NK-92 treated with Interleukin-12 subunit alpha and Interleukin-12 subunit beta, amount 100 ng/mL, for 24 hours (cell line): Measurements from ENCODE around the gene CLK3.
"Not testable (repeated sequence)": the region's sequence is repeated elsewhere in the genome, so short reads cannot be mapped to it uniquely, and the experiment has no call there.

ENCODE experiments used
- DNase-seq: peaks from one replicate; lab custom pipeline; 2025; lab: John Stamatoyannopoulos, UW

CLK3 gene

GRCh38 chr15:74621936-74622335 lies 6.3 kb downstream of the CLK3 start:
- no peak for DNase-seq

GRCh38 chr15:74622758-74623157 lies 7.1 kb downstream of the CLK3 start:
- no peak for DNase-seq

- DNase-seq, result no peak
Measured at GRCh38 chr15:74624020-74624602, 8.5 kb downstream of the CLK3 start.

DNA sequence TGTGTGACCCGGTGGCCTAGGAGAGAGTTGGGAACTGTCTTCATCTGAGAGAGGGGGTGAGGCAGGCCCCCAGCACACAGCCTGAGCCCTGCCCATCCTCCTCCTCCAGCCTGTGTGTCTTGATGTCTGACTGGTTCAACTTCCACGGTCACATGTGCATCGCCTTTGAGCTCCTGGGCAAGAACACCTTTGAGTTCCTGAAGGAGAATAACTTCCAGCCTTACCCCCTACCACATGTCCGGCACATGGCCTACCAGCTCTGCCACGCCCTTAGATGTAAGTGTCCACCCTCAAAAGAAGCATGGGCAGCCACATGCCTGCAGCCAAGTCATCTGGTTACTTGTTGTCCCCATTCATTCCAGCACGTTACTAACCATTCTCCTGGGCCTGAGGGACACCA lies 10.1 kb downstream of the CLK3 start:
- DNase-seq, result no peak

DNA sequence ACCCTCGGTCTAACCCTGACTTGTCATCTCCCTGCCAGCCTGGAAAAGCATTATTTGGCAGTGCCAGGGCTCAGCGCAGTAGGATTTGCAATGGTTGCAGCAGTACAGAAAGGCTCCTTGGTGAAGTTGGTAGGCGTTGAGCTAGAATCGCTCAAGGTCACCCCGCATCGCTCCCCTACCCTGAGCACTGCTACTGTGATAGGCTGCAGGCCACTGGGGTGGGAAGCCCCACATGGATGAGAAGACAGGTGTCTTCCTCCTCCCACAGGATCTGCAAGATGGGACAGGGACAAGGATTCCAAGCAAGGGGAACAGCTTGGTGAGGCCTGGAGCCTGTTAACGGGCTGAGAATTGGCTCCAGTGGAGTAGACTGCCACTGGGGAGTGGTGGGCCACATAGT lies 10.7 kb downstream of the CLK3 start:
- DNase-seq, result no peak

GRCh38 chr15:74626752-74627692 lies 11.4 kb downstream of the CLK3 start:
- no peak for DNase-seq

GRCh38 chr15:74627766-74628165 lies 12.1 kb downstream of the CLK3 start:
- DNase-seq, result no peak

GRCh38 chr15:74628199-74628598 lies 12.6 kb downstream of the CLK3 start:
- DNase-seq, result no peak

DNA sequence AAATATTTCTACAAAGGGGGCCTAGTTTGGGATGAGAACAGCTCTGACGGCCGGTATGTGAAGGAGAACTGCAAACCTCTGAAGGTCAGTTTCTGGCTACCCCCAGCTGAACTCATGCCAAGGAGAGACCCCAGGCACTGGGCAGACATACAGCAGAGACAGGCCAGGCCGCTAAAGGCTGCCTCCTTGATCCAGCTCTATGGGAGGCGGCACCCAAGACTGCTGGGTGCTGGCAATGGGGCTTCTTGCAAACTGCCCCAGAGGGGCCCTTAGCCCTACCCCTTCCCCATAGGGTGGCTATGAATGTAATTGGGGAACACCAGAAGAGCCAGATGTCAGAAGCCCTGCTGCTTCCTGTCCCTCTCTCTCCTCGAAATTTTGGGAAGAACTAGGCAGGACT lies 13.3 kb downstream of the CLK3 start:
- DNase-seq, result no peak

GRCh38 chr15:74629696-74630095 lies 14.1 kb downstream of the CLK3 start:
- not testable (repeated sequence) for DNase-seq

- DNase-seq, result no peak
Measured at GRCh38 chr15:74630284-74631086, 14.8 kb downstream of the CLK3 start.

DNA sequence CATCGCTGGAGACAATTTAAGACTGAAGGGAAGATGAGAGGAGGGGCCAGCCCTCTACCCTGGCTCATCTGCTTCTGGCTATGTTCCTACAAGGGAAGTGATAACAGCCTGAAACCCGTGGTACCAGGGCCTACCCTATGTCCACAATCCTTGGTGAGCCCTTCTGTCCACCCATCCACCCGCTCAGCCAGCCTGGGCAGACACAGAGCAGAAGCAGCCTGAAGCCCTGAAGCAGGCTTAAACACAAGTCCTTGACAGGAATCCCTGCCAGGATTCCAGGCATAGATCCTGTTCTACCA lies 15.4 kb downstream of the CLK3 start:
- DNase-seq, result no peak

GRCh38 chr15:74631408-74631807 lies 15.8 kb downstream of the CLK3 start:
- DNase-seq, result no peak

DNA sequence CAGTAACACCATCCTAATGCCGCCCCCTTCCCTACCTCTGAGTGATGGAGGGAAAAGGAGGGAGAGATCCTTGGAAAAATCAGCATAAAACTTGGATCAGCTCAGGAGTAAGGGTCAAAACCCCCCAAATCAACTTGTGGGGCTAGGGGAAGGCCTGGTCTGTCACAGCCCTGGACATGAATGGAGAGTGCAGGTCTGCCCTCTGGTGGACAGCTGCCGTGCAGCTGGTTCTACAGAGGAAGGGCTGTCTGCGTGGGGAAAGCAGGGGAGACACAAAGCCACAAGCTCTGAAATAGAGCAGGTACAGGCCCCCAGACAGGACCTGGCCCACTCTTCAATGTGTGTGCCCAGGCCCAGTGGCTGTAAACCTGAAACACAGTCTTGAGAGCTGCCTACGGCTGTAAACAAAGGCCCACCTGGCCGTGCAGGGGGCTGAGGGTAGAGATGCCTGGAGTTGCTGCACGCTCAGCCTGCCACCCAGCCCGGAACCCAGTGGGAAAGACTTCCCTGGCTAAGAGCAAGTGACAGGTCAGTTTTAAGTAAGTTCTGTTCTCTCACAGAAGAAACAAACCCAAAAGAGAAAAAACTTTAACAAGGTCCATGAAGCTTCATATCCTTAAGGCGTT lies 16.4 kb downstream of the CLK3 start:
- no peak for DNase-seq

GRCh38 chr15:74632601-74633000 lies 17.0 kb downstream of the CLK3 start:
- no peak for DNase-seq

GRCh38 chr15:74633781-74634180 lies 18.1 kb downstream of the CLK3 start:
- DNase-seq, result no peak

- peak; percentile 61 for DNase-seq
Measured at GRCh38 chr15:74635228-74635627, 19.6 kb downstream of the CLK3 start.

- DNase-seq, result no peak
Measured at GRCh38 chr15:74636984-74637383, 21.3 kb downstream of the CLK3 start.

DNA sequence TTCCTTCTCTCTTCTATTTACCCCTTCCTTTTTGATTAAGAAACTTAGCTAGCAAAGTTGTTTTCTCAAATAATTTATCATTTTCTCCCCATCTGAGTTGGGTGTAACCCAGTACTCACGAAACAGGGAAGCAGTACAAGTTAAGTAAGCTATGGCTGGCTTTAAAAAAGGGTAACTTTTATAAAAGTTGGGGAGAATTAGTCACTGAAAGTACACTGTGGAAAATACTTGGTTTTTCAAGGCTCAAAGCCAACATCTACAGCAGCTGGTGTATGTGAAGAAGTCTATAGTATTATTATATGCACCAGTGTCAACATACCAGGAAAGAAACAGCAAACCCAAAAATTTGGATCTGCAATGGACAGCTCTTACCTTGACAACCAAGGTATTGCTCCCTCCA lies 25.5 kb downstream of the CLK3 start:
- no peak for DNase-seq

DNA sequence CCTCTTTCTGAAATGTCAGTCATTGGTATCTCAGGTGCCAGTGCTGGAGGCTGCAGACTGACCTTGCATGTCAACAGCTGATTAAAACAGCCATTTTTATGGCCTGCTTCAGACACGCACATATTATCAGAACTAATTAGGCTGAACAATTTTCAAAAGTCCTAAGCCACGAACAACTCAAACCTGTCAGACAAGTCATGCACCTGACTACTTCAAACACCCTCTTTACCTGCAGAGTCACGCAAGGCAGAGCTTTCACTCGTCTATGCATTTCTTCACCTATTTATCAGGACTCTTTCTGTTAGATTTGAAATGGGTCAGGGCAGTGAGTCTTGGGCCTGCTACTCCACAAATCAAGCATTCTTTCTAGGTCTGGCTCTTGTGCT lies 26.7 kb downstream of the CLK3 start:
- no peak for DNase-seq

GRCh38 chr15:74642734-74643664 lies 27.4 kb downstream of the CLK3 start:
- no peak for DNase-seq
